NCI-H510A (cell line): ENCODE data around the gene PCDH11X.
"Not testable (repeated sequence)": the region's sequence is repeated elsewhere in the genome, so short reads cannot be mapped to it uniquely, and the experiment has no call there.

Source experiments
- DNase-seq: peaks from one replicate; lab custom pipeline; 2025; lab: John Stamatoyannopoulos, UW

The PCDH11X gene

GRCh38 chrX:91779135-91779534 is at the start of gene PCDH11X:
Gene PCDH11X, plus strand, starts transcription at chrX:91779375. Its CDS starts 56,130 bp downstream, at chrX:91835505.
- DNase-seq, result peak; percentile 33

GRCh38 chrX:91747446-91747845 is 31.7 kb upstream of the PCDH11X start:
- DNase-seq, result not testable (repeated sequence)

DNA sequence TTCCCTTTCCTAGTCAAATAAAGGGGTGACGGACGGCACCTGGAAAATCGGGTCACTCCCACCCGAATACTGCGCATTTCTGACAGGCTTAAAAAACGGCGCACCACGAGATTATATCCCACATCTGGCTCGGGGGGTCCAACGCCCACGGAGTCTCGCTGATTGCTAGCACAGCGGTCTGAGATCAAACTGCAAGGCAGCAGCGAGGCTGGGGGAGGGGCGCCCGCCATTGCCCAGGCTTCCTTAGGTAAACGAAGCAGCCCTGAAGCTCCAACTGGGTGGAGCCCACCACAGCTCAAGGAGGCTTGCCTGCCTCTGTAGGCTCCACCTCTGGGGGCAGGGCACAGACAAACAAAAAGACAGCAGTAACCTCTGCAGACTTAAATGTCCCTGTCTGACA is 26.2 kb upstream of the PCDH11X start:
- not testable (repeated sequence) for DNase-seq

- not testable (repeated sequence) for DNase-seq
These were observed 8.3 kb upstream of the PCDH11X start for GRCh38 chrX:91770619-91771488.

GRCh38 chrX:91773943-91774342 is 5.2 kb upstream of the PCDH11X start:
- not testable (repeated sequence) for DNase-seq

GRCh38 chrX:91780008-91780407 is 833 bp downstream of the PCDH11X start:
- not testable (repeated sequence) for DNase-seq

GRCh38 chrX:91780698-91781097 is 1.5 kb downstream of the PCDH11X start:
- DNase-seq, result not testable (repeated sequence)

- DNase-seq, result not testable (repeated sequence)
These were observed 2.6 kb downstream of the PCDH11X start for GRCh38 chrX:91781553-91782298.

DNA sequence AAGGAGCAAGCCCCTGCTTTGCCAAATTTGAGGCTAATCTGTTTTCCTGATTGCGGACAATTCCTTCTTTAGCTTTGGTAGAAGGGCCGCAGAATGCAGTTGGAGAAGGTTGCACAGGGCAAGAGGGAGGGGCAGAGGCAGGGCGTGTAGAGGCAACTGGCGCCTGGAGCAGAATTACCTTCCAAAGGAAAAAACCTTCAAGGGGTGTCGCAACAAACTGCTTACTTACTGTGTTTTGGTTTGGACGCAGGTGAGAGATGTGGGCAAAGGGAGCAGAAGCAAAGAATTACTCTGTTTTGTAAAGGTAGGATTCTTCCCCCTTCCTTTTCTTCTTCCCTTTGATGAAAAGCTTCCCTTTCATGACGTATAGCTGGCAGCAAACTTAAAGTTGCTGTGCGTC is 3.6 kb downstream of the PCDH11X start:
- DNase-seq, result not testable (repeated sequence)

- DNase-seq, result not testable (repeated sequence)
These were observed 38.4 kb downstream of the PCDH11X start for GRCh38 chrX:91817537-91817936.

GRCh38 chrX:91825321-91825720 is 46.1 kb downstream of the PCDH11X start:
- not testable (repeated sequence) for DNase-seq
